WTC11 (cell line): ENCODE results near the gene CTNS.

Experiments used
- CTCF ChIP-seq: fragments of 200-600 bp; IDR thresholded peaks from 2 replicates; pipeline ENCODE4 v1.8.0; 2022; ENCODE audit warnings: antibody characterized with exemption
- ETV6 ChIP-seq: sonication (generic); formaldehyde crosslinking; IDR thresholded peaks from 2 replicates; pipeline ENCODE4 v1.8.1; 2022; ENCODE audit warnings: mild to moderate bottlenecking, missing genetic modification reagents
- JAZF1 ChIP-seq: fragments of 250-450 bp; sonication (Bioruptor Pico); IDR thresholded peaks from 2 replicates; pipeline ENCODE4 v1.9.0; 2021; ENCODE audit warnings: moderate library complexity, mild to moderate bottlenecking, inconsistent platforms
- JUN ChIP-seq: sonication (generic); formaldehyde crosslinking; IDR thresholded peaks from 2 replicates; pipeline ENCODE4 v1.8.0; 2023; ENCODE audit warnings: mild to moderate bottlenecking, missing genetic modification reagents
- RELA ChIP-seq: sonication (generic); formaldehyde crosslinking; IDR thresholded peaks from 2 replicates; pipeline ENCODE4 v1.8.1; 2022; ENCODE audit warnings: missing genetic modification reagents, mild to moderate bottlenecking, borderline replicate concordance
- TF ChIP-seq, protein P1 (sequence below): sonication (generic); formaldehyde crosslinking; IDR thresholded peaks from 2 replicates; pipeline ENCODE4 v1.8.1; 2023; ENCODE audit warnings: mild to moderate bottlenecking, missing genetic modification reagents, moderate library complexity

DNA sequence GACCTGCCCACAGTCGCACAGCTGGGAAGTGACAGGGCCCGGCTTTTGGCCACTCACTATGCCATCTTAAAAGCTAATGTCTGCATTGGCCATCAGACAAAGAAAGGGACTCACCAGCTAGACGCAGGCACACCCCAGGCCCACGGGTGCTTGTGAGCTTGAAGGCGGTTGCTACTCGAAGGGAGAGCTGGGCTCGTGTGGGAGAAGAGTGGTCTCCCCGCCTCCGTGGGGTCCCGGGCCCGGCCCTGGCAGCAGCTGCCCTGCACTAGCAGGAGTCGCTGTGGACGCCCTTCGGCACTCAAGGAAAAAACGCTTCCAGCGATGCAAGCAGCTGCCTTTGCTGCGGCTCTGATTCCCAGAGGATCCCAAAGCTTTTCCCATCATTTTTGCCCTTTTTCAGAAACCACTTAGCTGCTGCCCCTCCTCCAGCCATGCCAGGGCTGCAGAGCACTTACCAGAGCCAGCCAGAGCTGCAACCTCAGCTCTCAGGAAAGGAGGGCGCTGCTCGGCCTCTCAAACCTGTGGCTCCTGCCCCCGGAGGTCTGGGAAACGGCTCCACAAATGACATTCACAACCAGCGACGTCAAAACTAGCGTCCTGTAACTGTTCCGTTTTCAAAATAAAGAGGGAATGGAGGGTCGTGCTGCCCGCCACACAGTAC lies 39.6 kb upstream of the CTNS start:
- TF ChIP-seq CTCF: no peak
- no peak for TF ChIP-seq JUN (CRISPR knock-in tag)
- TF ChIP-seq RELA (CRISPR knock-in tag): no peak
- no peak for TF ChIP-seq JAZF1 (CRISPR knock-in tag)
- TF ChIP-seq, protein P1, sequence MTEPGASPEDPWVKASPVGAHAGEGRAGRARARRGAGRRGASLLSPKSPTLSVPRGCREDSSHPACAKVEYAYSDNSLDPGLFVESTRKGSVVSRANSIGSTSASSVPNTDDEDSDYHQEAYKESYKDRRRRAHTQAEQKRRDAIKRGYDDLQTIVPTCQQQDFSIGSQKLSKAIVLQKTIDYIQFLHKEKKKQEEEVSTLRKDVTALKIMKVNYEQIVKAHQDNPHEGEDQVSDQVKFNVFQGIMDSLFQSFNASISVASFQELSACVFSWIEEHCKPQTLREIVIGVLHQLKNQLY (CRISPR knock-in tag): no peak
- no peak for TF ChIP-seq ETV6 (CRISPR knock-in tag)
